Central memory CD4-positive, alpha-beta T cell (primary cell): ENCODE measurements around the gene AKR1E2.

ENCODE experiments used
- DNase-seq: peaks from one replicate; pipeline ENCODE4 v3.0.0; 2022

The AKR1E2 gene

GRCh38 chr10:4847561-4848355 lies 21.8 kb downstream of the AKR1E2 start:
- no peak for DNase-seq

GRCh38 chr10:4848356-4849041 lies 22.5 kb downstream of the AKR1E2 start:
- no peak for DNase-seq

- DNase-seq, result no peak
Observed at GRCh38 chr10:4849042-4849402, 23.0 kb downstream of the AKR1E2 start.

GRCh38 chr10:4849555-4850242 lies 23.7 kb downstream of the AKR1E2 start:
- peak; percentile 78 for DNase-seq

GRCh38 chr10:4850397-4850796 lies 24.4 kb downstream of the AKR1E2 start:
- DNase-seq, result no peak

GRCh38 chr10:4851176-4851575 lies 25.2 kb downstream of the AKR1E2 start:
- DNase-seq, result no peak

- no peak for DNase-seq
Observed at GRCh38 chr10:4851846-4852245, 25.8 kb downstream of the AKR1E2 start.

GRCh38 chr10:4865945-4866661 lies 40.1 kb downstream of the AKR1E2 start:
- no peak for DNase-seq

GRCh38 chr10:4867109-4867519 lies 41.1 kb downstream of the AKR1E2 start:
- DNase-seq, result no peak

GRCh38 chr10:4867520-4868356 lies 41.7 kb downstream of the AKR1E2 start:
- DNase-seq, result no peak

- no peak for DNase-seq
Observed at GRCh38 chr10:4868357-4868657, 42.3 kb downstream of the AKR1E2 start.

GRCh38 chr10:4882704-4883078 lies 56.7 kb downstream of the AKR1E2 start:
- no peak for DNase-seq

GRCh38 chr10:4883079-4883739 lies 57.2 kb downstream of the AKR1E2 start:
- DNase-seq, result no peak

GRCh38 chr10:4885162-4885561 lies 59.2 kb downstream of the AKR1E2 start:
- DNase-seq, result no peak

- DNase-seq, result no peak
Observed at GRCh38 chr10:4887501-4887900, 61.5 kb downstream of the AKR1E2 start.

GRCh38 chr10:4888236-4888635 lies 62.2 kb downstream of the AKR1E2 start:
- no peak for DNase-seq

- DNase-seq, result no peak
Observed at GRCh38 chr10:4889959-4890358, 64.0 kb downstream of the AKR1E2 start.

GRCh38 chr10:4892681-4893080 lies 66.7 kb downstream of the AKR1E2 start:
- no peak for DNase-seq

GRCh38 chr10:4894335-4894734 lies 68.3 kb downstream of the AKR1E2 start:
- no peak for DNase-seq
